ENCODE results near the gene DCLK1. TPM values are rescaled to one million over a fixed set of nuclear protein-coding genes. Genes with fewer than 3 reads are reported as not detected.

Gene DCLK1
- total RNA-seq, 1 experiment from 2014 or later: not detected

DNA sequence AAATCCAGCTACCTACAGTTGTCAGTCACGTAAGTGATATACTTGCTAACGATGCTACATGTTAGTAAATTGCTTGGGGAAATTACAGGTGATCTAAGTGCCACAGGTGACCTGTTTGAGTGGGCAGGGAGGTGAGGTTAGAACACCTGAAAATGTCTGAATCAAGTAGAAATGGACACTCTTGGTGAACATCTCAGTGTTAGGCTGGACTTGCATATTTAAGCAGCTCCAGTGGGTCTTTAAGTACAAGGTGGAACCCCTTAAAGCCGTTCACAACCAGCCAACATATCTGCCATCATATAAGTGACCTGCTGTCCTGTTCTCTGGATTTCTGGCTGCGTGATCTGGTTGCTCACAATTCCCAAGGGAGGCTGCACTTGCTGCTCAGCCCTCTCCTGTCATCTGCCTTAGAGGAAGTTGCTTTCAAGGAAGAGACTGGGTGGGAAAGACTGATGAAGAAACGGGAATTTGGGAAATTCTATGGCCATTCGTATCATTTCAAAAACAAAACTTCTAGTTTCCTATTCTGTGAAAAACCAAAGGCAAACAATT is 244.0 kb downstream of the DCLK1 start:
- Histone ChIP-seq H3K27me3 (ENCODE audit: control insufficient read depth, insufficient read depth, low read length) (no peaks in the 10 kb centered on the region), H3K36me3 (ENCODE audit: control insufficient read depth, insufficient read depth, low read length) (no peaks in the 10 kb centered on the region), H3K4me1 (ENCODE audit: control insufficient read depth, insufficient read depth, low read length) (no peaks in the 10 kb centered on the region), H3K4me3 (ENCODE audit: low read depth in 2 of 2, low read length in 2 of 2) (no peak overlapping the region), H3K9me3 (ENCODE audit: control insufficient read depth, insufficient read depth, low read depth, low read length) (no peaks in the 10 kb centered on the region), H3K27ac (ENCODE audit: low read length) (no peak overlapping the region)
- no TSS peak for BruUV-seq (replicated peaks)
- ChIA-PET CTCF (no interaction called here), POLR2A (no interaction called here)
- DNase-seq (ENCODE audit: low read depth, low spot score): no peak
- no peak for TF ChIP-seq POLR2AphosphoS5 (IDR thresholded peaks at IDR 0.05; ENCODE audit: low read depth, low read length)
- TF ChIP-seq SIN3A (IDR thresholded peaks at IDR 0.05; ENCODE audit: borderline replicate concordance, insufficient read depth, low read depth, low read length): no peak
- no peak for TF ChIP-seq TCF7L2 (IDR thresholded peaks at IDR 0.05; ENCODE audit: low read depth, low read length)
- TF ChIP-seq, protein P1, sequence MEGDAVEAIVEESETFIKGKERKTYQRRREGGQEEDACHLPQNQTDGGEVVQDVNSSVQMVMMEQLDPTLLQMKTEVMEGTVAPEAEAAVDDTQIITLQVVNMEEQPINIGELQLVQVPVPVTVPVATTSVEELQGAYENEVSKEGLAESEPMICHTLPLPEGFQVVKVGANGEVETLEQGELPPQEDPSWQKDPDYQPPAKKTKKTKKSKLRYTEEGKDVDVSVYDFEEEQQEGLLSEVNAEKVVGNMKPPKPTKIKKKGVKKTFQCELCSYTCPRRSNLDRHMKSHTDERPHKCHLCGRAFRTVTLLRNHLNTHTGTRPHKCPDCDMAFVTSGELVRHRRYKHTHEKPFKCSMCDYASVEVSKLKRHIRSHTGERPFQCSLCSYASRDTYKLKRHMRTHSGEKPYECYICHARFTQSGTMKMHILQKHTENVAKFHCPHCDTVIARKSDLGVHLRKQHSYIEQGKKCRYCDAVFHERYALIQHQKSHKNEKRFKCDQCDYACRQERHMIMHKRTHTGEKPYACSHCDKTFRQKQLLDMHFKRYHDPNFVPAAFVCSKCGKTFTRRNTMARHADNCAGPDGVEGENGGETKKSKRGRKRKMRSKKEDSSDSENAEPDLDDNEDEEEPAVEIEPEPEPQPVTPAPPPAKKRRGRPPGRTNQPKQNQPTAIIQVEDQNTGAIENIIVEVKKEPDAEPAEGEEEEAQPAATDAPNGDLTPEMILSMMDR (IDR thresholded peaks at IDR 0.05): no peak
- TF ChIP-seq, protein P2, sequence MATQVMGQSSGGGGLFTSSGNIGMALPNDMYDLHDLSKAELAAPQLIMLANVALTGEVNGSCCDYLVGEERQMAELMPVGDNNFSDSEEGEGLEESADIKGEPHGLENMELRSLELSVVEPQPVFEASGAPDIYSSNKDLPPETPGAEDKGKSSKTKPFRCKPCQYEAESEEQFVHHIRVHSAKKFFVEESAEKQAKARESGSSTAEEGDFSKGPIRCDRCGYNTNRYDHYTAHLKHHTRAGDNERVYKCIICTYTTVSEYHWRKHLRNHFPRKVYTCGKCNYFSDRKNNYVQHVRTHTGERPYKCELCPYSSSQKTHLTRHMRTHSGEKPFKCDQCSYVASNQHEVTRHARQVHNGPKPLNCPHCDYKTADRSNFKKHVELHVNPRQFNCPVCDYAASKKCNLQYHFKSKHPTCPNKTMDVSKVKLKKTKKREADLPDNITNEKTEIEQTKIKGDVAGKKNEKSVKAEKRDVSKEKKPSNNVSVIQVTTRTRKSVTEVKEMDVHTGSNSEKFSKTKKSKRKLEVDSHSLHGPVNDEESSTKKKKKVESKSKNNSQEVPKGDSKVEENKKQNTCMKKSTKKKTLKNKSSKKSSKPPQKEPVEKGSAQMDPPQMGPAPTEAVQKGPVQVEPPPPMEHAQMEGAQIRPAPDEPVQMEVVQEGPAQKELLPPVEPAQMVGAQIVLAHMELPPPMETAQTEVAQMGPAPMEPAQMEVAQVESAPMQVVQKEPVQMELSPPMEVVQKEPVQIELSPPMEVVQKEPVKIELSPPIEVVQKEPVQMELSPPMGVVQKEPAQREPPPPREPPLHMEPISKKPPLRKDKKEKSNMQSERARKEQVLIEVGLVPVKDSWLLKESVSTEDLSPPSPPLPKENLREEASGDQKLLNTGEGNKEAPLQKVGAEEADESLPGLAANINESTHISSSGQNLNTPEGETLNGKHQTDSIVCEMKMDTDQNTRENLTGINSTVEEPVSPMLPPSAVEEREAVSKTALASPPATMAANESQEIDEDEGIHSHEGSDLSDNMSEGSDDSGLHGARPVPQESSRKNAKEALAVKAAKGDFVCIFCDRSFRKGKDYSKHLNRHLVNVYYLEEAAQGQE (IDR thresholded peaks at IDR 0.05; ENCODE audit: insufficient read depth in 1 of 2, low read depth in 2 of 2, low read length in 1 of 2): no peak
- ATAC-seq: no peak
- intact Hi-C loops (cut with micrococcal nuclease; ENCODE audit: unreplicated experiment) (no loop called here), in situ Hi-C loops (cut with HindIII; ENCODE audit: low pct_unique_long_range_greater_than_20kb, low sequenced_read_pairs) (no loop called here)

DNA sequence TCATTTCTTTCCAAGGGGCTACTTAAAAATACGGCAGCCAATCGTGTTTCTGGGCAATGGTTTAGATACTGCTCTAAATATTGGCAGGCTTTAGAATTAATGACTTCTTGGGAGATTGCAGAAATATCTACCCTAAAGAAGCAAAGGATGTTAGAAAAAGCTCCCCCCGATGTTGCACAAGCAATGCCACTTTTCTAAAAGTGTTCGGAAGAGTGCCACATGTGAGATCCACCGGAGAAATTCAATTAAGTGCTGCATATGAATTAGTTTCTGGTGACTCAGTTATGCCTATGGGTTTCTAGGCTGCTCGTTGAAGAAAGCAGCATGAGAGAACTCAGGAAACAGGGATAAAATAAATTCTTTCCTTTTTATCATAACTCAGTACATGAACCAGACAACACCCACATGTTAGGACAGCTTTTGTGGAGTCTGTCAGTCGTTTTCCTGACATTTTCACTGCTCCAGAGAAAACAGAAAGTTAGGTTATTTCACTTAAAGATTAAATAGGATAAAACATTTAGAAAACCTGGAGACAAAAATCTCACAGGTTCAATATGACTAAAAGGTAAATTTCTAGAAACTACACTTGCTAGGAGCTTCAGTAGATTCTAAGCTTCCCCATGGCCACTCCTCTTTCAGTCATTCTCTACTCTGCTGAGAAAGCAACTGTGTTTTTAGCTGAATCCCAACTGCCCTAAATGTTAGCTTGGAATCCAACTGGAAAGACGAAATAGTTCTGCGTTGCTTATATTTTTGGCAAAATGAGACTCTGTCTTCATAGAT is 244.7 kb downstream of the DCLK1 start:
- POLR2A ChIA-PET: no interaction called here
- TF ChIP-seq, protein P1 (IDR thresholded peaks at IDR 0.05): no peak
- TF ChIP-seq, protein P2 (IDR thresholded peaks at IDR 0.05; ENCODE audit: insufficient read depth in 1 of 2, low read depth in 2 of 2, low read length in 1 of 2): no peak
- TF ChIP-seq POLR2AphosphoS5 (IDR thresholded peaks at IDR 0.05; ENCODE audit: low read depth, low read length): no peak
- no peak for TF ChIP-seq SIN3A (IDR thresholded peaks at IDR 0.05; ENCODE audit: borderline replicate concordance, insufficient read depth, low read depth, low read length)
- in situ Hi-C loops (cut with HindIII; ENCODE audit: low pct_unique_long_range_greater_than_20kb, low sequenced_read_pairs): no loop called here

More for the DNA sequence above, 244.7 kb downstream of the DCLK1 start:
- H3K9me3 ChIP-seq (ENCODE audit: control insufficient read depth, insufficient read depth, low read depth, low read length): no peaks in the 10 kb centered on the region
- H3K27ac ChIP-seq (ENCODE audit: low read length): no peak overlapping the region
- no TSS peak for BruUV-seq (replicated peaks)
- H3K27me3 ChIP-seq (ENCODE audit: control insufficient read depth, insufficient read depth, low read length): no peaks in the 10 kb centered on the region
- ATAC-seq (no peak), DNase-seq (ENCODE audit: low read depth, low spot score) (no peak)
- CTCF ChIA-PET: no interaction called here
- H3K4me1 ChIP-seq (ENCODE audit: control insufficient read depth, insufficient read depth, low read length): no peaks in the 10 kb centered on the region
- H3K36me3 ChIP-seq (ENCODE audit: control insufficient read depth, insufficient read depth, low read length): no peaks in the 10 kb centered on the region
- H3K4me3 ChIP-seq (ENCODE audit: low read depth in 2 of 2, low read length in 2 of 2): no peak overlapping the region
- intact Hi-C loops (cut with micrococcal nuclease; ENCODE audit: unreplicated experiment): no loop called here
